OCI-LY3 (cell line): Measurements from ENCODE around the gene CTSW.
"Not testable (repeated sequence)": the region's sequence is repeated elsewhere in the genome, so short reads cannot be mapped to it uniquely, and the experiment has no call there.

ENCODE experiments used
- H2AFZ ChIP-seq: fragments of 200-600, 300-600 bp; shearing (Covaris generic); 2 replicates; pipeline ENCODE4 v1.6.0; 2014; ENCODE audit warnings: antibody characterized with exemption, low read depth, low read length
- H3K27ac ChIP-seq: fragments of 200-600, 300-600 bp; sonication (generic); 2 replicates; pipeline ENCODE4 v1.5.1; 2014; ENCODE audit warnings: mild to moderate bottlenecking, low read length, moderate library complexity, mixed read lengths
- H3K27me3 ChIP-seq: fragments of 200-600, 300-600 bp; sonication (generic); 2 replicates; pipeline ENCODE4 v1.6.1; 2014; ENCODE audit warnings: low read depth, low read length, mixed read lengths
- H3K36me3 ChIP-seq: fragments of 200-600, 300-600 bp; sonication (generic); replicated peaks from 2 replicates; pipeline ENCODE3; 2014; ENCODE audit warnings: low read depth, low read length, mixed read lengths
- H3K4me1 ChIP-seq: fragments of 300-600, 200-600 bp; sonication (generic); 2 replicates; pipeline ENCODE4 v1.6.1; 2014; ENCODE audit warnings: low read length, mixed read lengths
- H3K4me2 ChIP-seq: fragments of 200-600, 300-600 bp; sonication (generic); 2 replicates; pipeline ENCODE4 v1.6.1; 2014; ENCODE audit warnings: low read length, mixed read lengths
- H3K4me3 ChIP-seq: fragments of 300-600, 200-600 bp; sonication (generic); 2 replicates; pipeline ENCODE4 v1.5.1; 2014; ENCODE audit warnings: antibody characterized with exemption, mild to moderate bottlenecking, low read length, moderate library complexity
- H3K79me2 ChIP-seq: fragments of 300-600, 200-600 bp; shearing (Covaris generic); 2 replicates; pipeline ENCODE4 v1.6.1; 2014; ENCODE audit warnings: mild to moderate bottlenecking, low read length, mixed read lengths
- H3K9ac ChIP-seq: fragments of 300-600, 200-600 bp; shearing (Covaris generic); 2 replicates; pipeline ENCODE4 v1.6.0; 2014; ENCODE audit warnings: mild to moderate bottlenecking, low read length, moderate library complexity
- H3K9me3 ChIP-seq: fragments of 200-600, 300-600 bp; shearing (Covaris generic); 2 replicates; pipeline ENCODE4 v1.6.1; 2014; ENCODE audit warnings: low read length, mixed read lengths; ENCODE audit not compliant: insufficient read depth
- H4K20me1 ChIP-seq: fragments of 200-600, 300-600 bp; sonication (generic); 2 replicates; pipeline ENCODE4 v1.6.1; 2016; ENCODE audit warnings: low read length, mixed read lengths; ENCODE audit not compliant: insufficient read depth
- EZH2phosphoT487 ChIP-seq: fragments of 200-600 bp; shearing (Covaris generic); IDR thresholded peaks from 2 replicates; pipeline ENCODE4 v1.6.1; 2018; ENCODE audit warnings: antibody characterized with exemption, mixed run types, low read depth
- TF ChIP-seq, protein P1 (sequence below): fragments of 200-600, 300-600 bp; sonication (generic); IDR thresholded peaks from 2 replicates; pipeline ENCODE4 v1.5.1; 2014; ENCODE audit warnings: antibody characterized with exemption, low read length, low read depth

CTSW gene, protein sequence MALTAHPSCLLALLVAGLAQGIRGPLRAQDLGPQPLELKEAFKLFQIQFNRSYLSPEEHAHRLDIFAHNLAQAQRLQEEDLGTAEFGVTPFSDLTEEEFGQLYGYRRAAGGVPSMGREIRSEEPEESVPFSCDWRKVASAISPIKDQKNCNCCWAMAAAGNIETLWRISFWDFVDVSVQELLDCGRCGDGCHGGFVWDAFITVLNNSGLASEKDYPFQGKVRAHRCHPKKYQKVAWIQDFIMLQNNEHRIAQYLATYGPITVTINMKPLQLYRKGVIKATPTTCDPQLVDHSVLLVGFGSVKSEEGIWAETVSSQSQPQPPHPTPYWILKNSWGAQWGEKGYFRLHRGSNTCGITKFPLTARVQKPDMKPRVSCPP

DNA sequence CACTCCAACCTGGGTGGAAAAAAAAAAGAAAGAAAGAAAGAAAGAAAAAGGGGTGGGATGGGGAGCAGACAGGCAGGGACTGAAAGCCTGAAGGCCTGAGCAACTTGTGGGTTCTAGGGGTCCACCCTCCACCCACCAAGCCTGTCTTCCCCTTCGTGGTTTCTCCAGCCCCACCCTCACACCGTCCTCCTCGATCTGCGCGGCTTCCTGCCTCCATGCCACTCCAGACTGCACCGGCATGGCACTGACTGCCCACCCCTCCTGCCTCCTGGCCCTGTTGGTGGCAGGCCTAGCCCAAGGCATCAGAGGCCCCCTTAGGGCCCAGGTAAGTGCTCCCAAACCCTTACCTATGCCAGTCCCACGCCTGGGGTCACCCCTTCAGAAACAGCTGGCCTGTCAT, at the start of gene CTSW:
CTSW (plus strand) TSS at position 221 of the 400 bp plus-strand sequence; CDS start at position 239, 18 bp downstream.
- no peaks in the 10 kb centered on the region for H3K4me1 ChIP-seq
- no peak within 1 kb of the TSS for H3K9ac ChIP-seq
- no peak within 1 kb of the TSS for H3K4me2 ChIP-seq

DNA sequence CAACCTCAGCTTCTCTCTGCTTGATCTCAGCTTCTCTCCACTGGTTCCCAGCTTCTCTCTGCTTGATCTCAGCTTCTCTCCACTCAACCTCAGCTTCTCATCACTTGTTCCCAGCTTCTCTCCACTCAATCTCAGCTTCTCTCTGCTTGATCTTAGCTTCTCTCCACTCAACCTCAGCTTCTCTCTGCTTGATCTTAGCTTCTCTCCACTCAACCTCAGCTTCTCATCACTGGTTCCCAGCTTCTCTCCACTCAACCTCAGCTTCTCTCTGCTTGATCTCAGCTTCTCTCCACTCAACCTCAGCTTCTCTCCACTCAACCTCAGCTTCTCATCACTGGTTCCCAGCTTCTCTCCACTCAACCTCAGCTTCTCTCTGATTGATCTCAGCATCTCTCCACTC, 47.4 kb upstream of the CTSW start:
- H2AFZ ChIP-seq, H3K4me2 ChIP-seq, H3K4me1 ChIP-seq: not testable (repeated sequence)

More for the DNA sequence above, at the start of gene CTSW:
- Histone ChIP-seq H3K27ac (no peak within 1 kb of the TSS), H3K4me3 (no peak within 1 kb of the TSS), H3K36me3 (peaks cover 26% of the 10 kb centered on the region), H3K79me2 (no peaks in the 10 kb centered on the region), H2AFZ (no peak within 1 kb of the TSS), H3K9me3 (no peaks in the 10 kb centered on the region), H4K20me1 (no peaks in the 10 kb centered on the region), H3K27me3 (no peaks in the 10 kb centered on the region)
- no peak for TF ChIP-seq EZH2phosphoT487
- TF ChIP-seq, protein P1, sequence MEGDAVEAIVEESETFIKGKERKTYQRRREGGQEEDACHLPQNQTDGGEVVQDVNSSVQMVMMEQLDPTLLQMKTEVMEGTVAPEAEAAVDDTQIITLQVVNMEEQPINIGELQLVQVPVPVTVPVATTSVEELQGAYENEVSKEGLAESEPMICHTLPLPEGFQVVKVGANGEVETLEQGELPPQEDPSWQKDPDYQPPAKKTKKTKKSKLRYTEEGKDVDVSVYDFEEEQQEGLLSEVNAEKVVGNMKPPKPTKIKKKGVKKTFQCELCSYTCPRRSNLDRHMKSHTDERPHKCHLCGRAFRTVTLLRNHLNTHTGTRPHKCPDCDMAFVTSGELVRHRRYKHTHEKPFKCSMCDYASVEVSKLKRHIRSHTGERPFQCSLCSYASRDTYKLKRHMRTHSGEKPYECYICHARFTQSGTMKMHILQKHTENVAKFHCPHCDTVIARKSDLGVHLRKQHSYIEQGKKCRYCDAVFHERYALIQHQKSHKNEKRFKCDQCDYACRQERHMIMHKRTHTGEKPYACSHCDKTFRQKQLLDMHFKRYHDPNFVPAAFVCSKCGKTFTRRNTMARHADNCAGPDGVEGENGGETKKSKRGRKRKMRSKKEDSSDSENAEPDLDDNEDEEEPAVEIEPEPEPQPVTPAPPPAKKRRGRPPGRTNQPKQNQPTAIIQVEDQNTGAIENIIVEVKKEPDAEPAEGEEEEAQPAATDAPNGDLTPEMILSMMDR = no peak

GRCh38 chr11:65833297-65834030, 46.2 kb upstream of the CTSW start, which contains the start of gene SNX32:
Gene SNX32 (plus strand): TSS chr11:65833963. CDS start chr11:65834066, 103 bp downstream.
- Histone ChIP-seq H2AFZ (no peak within 1 kb of the TSS), H3K27me3 (peaks cover 18% of the 10 kb centered on the region), H3K9me3 (no peaks in the 10 kb centered on the region), H3K4me1 (no peaks in the 10 kb centered on the region), H3K79me2 (no peaks in the 10 kb centered on the region), H3K27ac (no peak within 1 kb of the TSS), H3K4me3 (no peak within 1 kb of the TSS), H3K9ac (no peak within 1 kb of the TSS), H3K36me3 (no peaks in the 10 kb centered on the region), H3K4me2 (no peak within 1 kb of the TSS), H4K20me1 (no peaks in the 10 kb centered on the region)
- TF ChIP-seq EZH2phosphoT487 = no peak
- TF ChIP-seq, protein P1 = no peak

More for the DNA sequence above, 47.4 kb upstream of the CTSW start:
- H3K9me3 ChIP-seq, H4K20me1 ChIP-seq, H3K27ac ChIP-seq, H3K79me2 ChIP-seq, H3K36me3 ChIP-seq, H3K9ac ChIP-seq, H3K4me3 ChIP-seq: not testable (repeated sequence)
- peaks cover 19% of the 10 kb centered on the region for H3K27me3 ChIP-seq

GRCh38 chr11:65834202-65834601, 45.4 kb upstream of the CTSW start:
- TF ChIP-seq, protein P1 = no peak
- TF ChIP-seq EZH2phosphoT487 = no peak
- H3K4me3 ChIP-seq = no peak overlapping the region
- no peaks in the 10 kb centered on the region for H3K9me3 ChIP-seq
- H4K20me1 ChIP-seq = no peaks in the 10 kb centered on the region
- no peak overlapping the region for H3K9ac ChIP-seq
- no peak overlapping the region for H3K27ac ChIP-seq
- no peak overlapping the region for H3K4me2 ChIP-seq
- no peak overlapping the region for H2AFZ ChIP-seq
- H3K79me2 ChIP-seq = no peaks in the 10 kb centered on the region
- H3K36me3 ChIP-seq = no peaks in the 10 kb centered on the region
- no peaks in the 10 kb centered on the region for H3K4me1 ChIP-seq
- peaks cover 16% of the 10 kb centered on the region for H3K27me3 ChIP-seq
